ENCODE data around the gene NFATC2.

The NFATC2 gene

DNA sequence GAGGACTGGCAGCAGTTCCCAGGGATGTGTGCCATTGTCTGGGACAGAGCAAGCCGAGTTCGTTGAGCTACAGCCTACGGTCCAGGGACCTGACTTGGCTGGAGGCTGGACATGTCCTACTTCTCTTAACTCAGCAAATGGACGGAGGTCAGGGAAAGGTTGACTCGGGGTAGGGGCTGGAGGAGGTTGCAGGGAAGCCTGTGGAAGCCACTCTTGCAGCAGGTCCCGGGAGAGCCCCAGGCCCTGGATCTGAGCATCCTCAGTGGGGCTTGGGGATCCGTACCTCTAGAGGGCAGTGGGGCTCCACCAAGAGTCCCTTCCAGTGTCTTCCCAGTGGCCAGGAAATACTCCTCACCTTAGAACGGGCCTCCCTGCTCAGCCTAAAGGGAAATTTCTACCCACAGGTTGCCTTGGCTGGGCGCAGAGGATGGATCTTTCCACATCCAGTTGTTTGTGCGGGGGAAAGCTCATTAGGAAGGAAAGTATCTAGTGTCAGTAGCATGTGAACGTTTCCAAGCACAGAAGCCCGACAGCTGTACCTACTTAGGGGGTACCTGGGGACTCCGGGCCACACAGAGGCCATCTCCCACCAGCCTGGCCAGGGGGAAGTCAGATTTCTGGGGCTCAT is 170.2 kb downstream of the NFATC2 start:
- DNase-seq, result peak; percentile 75 to 77

DNA sequence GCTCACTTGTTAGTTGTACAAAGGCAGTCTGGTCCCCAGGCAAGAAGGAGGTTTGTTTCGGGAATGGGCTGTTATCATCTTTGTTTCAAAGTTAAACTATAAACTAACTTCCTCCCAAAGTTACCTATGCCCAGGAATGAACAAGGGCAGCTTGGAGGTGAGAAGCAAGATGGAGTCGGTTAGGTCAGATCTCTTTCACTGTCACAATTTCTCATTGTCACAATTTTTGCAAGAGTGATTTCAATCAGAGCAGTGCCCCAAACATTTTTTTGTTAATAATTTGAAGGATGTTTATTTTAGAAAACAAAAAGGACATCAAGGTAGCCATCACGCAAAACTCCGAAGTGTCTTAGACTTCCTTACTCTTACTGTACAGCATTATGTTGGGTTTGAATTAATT is 170.8 kb downstream of the NFATC2 start:
- DNase-seq, result no peak

DNA sequence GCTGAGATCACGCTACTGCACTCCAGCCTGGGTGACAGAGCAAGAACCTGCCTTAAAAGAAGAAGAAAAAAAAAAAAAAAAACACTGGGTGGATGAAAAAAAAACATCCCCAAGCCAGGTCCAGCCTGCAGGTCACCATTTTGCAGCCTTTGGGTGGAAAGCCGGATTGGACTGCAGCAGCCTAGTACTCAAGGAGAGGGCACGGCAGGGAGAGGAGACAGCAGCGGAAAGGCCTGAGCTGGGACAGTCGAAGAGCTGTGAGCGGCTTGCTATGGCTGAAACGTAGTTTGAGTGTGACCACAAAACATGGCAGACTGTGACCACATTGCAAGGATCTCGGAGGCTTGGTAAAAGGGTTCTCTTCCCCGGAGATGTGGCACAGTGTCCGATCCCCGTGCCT is 173.0 kb downstream of the NFATC2 start:
- DNase-seq, result no peak

DNA sequence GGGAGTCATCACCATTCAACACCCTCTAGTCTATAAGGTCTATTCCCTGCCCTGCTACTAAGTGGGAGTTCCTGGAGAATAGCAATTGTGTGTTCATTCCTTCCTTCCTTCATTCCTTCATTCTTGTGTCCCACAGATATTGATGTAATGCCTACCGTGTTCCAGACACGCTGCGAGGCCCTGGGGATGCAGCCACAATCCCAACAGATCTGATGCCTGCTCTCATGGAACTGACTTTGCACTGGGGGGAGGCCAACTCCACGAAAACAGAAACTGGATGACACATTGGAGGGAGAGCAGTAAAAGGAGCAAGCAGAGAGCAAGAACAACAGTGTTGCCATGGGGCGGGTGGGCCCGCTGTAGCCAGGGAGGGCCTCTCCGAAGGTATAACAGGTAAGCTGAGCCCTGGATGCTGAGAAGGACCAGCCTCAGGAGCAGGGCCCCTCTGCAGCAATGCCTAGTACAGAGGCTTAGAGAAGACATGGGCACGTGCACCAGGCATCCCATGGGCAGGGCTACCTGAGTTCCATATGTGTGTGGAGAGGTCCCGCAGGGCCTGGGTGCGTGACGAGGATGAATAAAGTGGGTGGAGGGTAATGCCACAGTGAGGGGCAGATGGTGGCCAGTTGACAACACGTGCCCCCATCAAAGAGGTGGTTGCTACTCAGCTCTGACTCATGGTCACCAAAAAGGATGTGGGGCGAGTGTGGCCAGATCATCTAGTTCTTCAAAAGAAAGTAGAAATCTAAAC is 173.9 kb downstream of the NFATC2 start:
- no peak for DNase-seq

DNA sequence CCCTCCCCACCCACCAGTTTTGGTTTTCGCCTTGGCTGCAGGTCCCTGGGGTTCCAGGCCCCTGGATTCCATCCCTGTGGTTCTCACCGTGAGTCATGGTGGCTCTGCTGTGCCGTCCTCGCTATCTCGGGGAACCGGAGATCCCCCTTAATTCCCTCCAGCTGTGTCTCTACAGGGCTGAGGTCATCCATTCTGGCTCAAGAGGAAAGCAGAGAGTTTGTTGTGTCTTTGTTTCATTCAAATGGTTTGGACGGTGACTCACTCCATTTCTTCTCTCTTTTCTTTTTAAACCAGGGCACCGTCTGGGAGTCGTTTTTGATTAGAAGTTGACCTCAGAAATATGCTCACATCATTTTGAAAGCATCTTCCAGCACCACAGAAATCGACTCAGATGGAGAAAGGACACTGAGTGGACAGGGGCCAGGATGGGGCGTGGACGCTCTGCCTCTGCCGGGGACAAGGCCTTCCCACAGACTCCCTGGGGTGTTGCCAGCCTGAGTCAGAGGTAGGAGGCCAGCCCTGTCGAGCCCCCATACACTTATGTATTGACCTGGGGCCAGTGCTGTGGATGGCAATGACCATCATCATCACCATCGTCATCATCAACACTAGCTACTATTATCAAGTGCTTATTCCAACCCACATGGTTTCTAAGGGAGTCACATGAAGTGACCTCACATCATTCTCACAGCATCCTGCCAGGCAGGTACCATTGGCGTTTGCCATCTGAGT is 176.2 kb downstream of the NFATC2 start:
- no peak for DNase-seq

DNA sequence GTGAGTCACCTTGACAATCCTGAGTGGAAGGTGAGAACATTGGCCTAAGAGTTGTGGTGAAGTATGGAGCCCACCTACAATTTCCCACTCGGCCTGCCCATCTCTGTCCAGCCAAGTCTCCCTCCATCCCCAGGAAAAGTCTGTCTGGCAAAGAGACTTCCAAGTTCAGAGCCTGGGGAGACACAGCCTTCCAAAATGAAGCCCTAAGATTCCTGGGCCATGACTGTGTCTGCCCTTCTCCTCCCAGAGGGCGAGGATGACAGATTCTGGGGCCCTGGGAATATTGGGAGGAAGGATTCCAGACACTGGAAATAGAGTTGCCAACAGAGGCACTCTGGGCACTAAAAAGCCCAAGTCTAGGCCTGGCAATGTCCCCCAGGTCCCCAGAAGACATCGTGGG is 176.8 kb downstream of the NFATC2 start:
- no peak for DNase-seq

DNA sequence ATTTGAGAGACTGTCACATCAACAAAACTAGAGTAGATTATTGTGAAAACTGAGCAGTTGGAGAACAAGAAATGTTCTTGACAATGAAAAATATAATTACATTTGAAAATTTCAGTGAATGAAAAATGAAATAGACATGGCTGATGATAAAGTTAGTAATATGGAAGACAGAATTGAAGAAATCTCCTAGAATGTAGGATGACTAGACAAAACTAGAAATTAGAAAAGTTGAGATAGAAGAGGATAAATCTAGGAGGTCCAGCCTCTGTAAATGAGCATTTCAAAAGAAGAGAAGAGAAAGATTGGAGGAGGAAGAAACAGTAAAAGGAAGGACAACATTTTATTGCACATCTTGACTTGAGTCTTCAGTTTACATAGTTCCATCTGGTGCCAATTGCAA is 178.7 kb downstream of the NFATC2 start:
- no peak for DNase-seq

DNA sequence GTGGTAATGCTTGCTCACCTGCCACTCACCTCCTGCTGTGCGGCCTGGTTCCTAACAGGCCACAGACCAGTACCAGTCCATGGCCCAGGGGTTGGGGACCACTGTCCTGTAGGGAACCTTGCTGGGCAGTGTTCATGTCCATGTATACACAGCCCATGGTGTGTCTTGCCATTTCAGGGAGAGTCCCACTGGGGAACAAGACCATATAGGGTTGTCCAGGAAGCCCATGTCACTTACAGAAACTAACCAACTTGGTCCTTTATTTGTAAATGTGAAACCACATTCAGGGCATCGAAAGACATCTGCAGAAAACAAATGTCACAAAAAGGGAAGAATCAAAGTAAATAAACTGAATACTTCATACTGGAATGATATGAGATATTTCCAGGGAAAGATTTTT is 179.1 kb downstream of the NFATC2 start:
- DNase-seq, result no peak

DNA sequence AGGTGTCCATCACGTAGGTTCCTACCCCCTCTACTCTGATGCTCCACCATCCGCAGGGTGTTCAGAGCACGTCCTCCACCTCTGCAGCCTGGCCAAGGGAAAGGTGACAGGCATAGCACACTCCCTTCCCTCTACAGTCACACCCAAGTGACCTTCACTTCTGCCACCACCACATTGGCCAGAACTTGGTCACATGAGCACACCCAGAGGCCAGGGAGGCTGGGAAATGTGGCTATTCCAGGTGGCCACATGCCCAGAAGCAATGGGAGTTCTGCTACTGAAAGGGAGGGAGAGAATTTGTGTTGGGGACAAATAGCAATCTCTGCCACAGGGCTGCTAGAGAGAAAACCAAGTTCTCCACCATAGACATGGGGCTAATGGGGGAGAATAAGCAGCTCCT is 180.3 kb downstream of the NFATC2 start:
- DNase-seq, result no peak

DNA sequence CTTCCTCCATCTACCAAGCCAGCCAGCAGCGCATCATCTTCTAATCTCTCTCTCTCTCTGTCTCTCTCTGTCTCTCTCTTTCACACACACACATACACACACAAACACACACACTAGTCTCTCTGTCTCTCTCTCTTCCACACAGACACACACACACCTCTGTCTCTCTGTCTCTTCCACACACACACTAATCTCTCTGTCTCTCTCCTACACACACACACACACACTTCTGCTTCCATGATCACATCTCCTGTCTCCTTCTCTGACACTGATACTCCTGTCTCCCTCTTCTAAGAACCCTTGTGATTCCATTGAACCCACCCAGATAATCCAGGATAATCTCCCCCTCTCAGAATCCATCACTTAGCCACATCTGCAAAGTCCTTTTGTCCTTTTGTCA is 181.3 kb downstream of the NFATC2 start:
- DNase-seq, result no peak

DNA sequence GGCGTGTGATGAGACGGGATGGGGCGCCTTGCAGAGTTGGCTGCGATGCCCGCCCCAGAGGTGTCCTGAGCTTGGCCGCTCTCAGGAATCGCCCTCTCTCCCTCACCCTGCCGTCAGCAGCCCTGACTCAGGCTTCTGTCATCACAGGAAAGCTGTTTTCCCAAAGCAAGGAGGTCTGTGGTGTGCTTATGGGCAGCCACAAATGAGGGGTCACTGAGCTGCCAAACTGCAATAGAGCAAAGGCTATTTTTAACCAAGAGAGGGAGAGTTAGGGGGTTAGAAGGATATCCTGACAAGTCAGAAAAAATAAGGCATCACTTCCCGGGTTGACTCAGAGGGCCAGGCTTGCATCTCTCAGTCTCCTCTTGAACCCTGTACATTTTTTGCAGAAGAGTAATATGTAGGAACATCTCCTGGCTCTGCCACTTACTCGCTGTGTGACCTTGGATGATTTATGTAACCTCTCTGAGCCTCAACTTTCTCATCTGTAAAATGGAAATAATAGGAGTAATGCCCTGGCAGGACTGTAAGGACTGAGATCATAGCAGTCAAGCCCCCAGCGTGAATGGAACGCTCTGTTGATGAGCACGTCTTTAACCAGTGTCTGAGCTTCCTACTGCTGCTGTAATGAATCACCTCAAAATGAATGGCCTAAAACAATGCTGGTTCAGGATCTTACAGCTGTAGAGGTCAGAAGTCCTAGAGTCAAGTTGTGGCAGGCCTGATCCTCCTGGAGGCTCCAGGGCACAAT is 181.9 kb downstream of the NFATC2 start:
- DNase-seq, result no peak

DNA sequence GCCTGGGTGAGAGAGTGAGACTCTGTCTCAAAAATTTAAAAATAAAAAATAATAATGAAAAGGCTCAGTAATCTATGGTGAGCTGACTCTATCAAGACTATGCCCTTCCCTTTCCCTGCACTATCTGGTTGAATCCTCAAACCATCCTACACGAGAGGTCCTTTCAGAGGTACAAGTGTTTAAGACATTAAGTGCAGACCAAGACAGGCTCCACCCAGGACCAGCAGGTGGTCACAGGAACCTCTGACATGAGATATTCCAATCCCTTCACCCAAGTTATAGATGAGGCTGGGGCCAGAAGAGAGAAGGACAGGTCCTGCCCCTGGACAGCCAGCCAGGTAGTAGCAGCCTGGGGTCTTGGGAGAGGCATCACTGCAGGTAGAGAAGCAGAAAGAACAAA is 182.6 kb downstream of the NFATC2 start:
- DNase-seq, result no peak

DNA sequence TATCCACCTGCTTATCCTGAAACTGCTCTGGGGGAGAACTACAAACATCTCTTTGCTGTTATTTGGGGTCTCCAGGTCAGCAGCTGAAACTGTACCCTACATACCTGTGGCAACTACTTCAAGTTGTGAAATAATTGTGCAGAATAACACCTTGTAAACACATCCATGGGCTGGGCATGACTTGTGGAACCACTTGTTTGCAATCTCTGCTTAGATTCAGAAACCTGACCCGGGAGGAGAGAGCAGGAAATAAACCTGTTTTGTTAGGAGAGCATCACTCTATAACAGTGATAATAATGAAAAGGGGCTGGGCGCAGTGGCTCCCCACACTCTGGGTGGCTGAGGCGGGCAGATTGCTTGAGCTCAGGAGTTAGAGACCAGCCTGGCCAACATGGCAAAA is 183.1 kb downstream of the NFATC2 start:
- no peak for DNase-seq

DNA sequence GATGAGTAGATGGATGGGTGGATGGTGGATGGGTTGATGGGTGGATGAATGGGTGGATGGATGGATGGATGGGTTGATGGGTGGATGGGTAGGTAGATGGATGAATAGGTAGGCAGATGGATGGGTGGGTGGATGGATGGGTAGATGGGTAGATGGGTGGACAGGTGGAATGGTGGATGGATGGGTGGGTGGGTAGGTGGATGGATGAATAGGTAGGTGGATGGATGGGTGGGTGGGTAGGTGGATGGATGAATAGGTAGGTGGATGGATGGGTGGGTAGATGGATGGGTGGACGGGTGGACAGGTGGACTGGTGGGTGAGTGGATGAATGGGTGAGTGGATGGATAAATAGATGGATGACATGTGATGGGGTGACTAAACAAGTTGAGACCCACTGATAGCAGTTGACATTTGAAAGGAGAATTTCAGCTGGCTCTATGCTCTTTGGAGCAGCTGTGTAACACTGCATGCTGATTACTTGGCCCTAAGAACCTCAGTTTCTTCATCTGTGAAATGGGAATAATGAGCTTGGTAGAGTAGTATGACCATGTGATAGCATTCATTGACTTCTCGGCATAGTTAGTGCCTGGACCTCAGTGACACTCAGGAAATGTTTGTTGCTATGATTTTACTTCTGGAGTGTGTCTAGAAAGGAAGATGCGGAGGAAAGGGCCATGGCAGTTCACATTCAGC is 184.3 kb downstream of the NFATC2 start:
- DNase-seq, result no peak

DNA sequence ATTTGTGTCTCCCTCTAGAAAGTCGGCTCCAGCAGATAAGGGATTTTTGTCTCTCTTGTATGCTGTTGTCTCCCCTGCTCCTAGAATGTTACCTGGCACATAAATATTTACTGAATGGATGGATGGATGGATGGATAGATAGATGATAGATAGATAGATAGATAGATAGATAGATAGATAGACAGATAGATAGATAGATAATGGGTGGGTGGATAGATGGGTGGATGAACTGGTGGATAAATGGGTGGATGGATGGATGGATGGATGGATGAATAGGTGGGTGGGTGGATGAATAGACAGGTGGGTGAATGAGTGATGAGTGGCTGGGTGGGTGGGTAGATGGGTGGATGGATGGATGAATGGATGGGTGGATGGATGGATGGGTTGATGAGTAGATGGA is 185.0 kb downstream of the NFATC2 start:
- DNase-seq, result no peak

DNA sequence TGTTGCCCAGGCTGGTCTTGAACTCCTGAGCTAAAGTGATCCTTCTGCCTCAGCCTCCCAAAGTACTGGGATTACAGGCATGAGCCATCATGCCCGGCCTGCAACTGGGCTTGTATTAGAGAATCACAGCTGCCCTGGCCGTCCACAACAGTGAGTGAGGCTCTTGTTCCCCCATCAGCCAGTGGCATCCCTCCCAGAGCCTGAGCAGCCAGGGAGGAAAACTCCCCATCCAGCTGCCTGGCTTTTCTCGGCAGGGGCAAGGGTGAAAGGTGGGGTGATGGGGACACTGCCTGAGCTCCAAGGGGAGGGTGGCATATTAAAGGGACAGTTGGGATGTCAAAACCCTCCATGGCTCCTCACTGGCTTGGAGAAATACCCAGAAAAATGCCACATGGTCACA is 185.6 kb downstream of the NFATC2 start:
- no peak for DNase-seq

DNA sequence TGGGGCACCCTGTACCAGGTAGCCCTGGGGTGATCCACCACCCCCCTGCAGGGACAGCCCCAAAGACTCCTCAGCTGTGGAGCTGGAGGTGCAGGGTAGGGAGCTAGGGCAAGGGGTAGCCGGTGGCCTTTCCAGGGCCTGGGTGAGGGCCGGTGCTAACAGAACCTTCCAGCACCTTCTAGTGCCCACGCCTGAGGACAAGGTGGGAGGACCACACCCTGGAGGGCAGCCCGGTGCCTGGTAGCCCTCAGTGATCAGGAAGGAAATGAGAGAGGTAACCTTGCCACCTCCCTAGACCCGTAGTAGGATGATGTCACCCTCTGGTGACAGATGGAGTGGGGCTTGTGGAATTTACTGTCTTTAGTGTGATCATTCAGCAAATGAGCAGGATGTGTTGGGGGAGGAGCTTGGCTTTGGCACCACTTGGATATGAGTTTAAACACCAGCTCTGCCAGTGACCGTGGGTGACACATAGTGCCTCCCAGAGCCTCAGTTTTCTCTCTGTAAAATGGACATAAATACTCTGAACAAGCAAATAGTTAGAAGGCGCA is 187.7 kb downstream of the NFATC2 start:
- DNase-seq, result no peak

DNA sequence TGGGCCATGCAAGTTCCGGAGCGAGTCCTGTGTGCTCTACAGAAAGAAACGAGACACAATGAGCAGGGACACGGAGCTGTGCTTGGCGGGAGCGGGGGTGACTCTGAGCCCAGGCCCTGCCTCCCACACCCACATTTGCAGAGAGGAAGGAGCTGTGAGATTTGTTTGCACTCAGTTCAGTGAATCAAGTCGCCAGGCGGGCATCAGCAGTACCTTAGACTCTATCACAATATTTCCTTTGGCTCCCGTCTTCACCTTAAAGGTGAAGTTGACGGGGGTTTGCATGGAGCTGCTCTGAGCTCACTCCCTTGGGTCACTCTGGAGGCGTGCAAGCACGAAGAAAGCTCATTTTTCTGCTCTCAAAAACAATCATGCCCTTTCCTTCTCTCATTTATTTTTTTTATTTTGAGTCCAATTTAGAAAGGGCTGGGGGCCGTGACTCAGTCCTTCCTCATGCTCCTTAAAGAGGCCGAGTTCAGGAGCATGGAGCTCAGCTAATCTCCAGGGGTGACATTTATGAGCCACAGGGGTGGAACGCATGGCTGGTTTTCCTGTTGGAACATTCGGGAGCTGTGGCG is 188.2 kb downstream of the NFATC2 start:
- no peak for DNase-seq

DNA sequence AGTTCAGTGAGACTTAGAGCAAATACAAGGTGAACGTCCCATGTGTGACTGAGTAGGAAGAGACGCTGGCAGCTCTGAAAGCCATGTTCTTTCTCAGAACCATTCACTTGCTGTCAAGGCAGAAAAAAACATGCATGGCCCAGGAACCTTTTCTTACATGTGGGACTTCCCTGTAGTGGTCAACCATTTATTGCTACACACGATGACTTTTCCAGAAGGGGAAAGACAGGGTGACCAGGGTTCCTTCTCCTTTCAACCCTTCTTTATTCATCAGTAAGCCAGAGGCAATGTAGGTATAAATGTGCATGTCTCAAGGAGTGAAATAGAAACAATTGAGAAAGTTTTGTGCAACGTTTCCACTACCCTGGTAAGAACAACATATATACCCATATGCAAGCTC is 189.0 kb downstream of the NFATC2 start:
- DNase-seq, result no peak

DNA sequence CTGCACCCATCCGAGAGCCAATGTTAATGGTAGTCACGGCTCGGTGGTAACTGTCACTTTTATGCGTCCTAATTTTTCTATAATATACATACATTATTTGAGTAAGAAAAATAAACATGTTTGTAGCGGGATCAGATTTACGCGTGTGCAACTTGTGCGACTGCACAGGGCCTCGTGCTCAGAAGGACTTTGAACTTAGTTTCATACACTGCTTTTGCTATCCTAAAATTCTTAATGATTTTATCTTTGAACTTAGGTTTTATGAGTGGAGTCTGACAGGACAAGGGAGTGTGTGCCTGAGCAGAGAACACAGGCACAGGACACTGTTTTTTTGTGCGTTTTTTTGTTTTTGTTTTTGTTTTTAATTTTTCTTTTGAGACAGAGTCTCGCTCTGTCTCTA is 189.7 kb downstream of the NFATC2 start:
- no peak for DNase-seq

DNA sequence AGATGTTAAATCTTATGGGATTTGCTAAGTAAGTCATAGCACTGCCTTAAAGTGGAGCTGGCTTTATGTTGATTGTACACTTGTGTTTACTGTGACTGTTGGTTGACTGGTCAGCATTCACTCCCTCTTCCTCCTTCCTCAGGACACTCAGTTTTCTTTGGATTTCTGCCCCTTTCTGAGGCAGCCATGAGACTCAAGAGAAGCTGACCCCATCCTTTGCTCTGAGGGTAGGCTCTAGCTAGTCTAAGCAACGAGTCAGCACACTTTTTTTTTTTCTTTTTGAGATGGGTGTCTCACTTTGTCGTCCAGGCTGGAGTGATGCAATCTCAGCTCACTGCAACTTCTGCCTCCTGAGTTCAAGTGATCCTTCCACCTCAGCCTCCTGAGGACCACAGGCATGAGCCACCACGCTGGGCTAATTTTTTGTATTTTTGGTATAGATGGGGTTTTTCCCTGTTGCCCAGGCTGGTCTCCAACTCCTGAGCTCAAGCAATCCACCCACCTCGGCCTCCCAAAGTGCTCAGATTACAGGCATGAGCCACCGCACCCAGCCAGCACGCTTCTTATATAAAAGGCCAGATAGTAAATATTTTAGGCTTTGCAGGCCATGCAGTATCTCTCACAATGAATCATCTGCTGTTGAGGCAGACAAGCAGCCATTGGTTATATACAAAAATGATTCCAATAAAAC is 191.4 kb downstream of the NFATC2 start:
- DNase-seq, result no peak

DNA sequence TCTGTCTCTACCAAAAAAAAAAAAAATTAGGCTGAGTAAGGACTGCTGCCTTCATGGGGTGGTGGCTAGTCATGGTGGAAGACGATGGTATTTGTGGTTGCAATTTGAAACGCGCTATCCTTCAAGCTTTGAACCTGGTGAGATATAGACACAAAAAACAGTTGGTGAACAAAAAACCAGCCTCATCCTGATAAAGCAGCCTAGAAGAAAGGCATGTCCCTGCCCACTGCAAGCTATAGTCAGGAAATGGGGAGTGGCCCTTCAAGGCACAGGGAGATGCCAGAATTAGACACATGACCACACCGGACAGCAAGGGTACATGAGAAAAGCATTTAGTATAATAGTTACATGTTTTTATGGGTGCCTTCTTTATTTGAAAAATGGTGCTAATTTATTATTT is 193.6 kb downstream of the NFATC2 start:
- DNase-seq, result no peak
